CD4-positive, alpha-beta T cell treated with Interleukin-1 beta for 1 hour (primary cell): ENCODE data around the gene CPSF2.

Experiments
- DNase-seq, 2 donors: peaks; one replicate each; pipeline ENCODE4 v3.0.0-alpha.2; 2020 to 2022

The CPSF2 gene

GRCh38 chr14:92121670-92122350 is at the start of gene CPSF2, which contains the start of gene NDUFB1:
Gene CPSF2, plus strand, starts transcription at chr14:92121969. Its CDS starts 9,016 bp downstream, at chr14:92130985.
Gene NDUFB1, minus strand, starts transcription at chr14:92121706. Its CDS starts 4,069 bp downstream, at chr14:92117637.
- DNase-seq: peak; percentile 78 to 87

- no peak for DNase-seq
Measured at GRCh38 chr14:92074555-92074954, 47.2 kb upstream of the CPSF2 start.

GRCh38 chr14:92088494-92088893 is 33.3 kb upstream of the CPSF2 start:
- DNase-seq: no peak

DNA sequence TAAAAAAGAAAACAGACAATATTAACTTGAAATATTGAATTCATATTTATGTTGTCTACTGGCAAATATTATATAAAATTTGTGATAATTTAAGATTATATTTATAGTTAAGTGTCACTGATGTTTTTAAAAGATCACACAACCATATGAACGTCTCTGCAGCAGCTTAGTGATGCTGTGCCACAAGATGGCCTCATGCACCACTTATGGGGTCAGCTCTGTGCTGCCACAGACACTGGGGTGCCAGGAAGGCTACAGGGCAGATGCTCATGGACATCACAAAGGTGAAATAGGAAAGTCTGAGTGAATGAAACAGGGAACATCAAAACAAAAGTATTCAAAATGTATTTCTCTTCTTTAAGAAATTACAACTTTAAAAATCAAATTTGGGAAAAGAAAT is 28.4 kb upstream of the CPSF2 start:
- peak in 1 of 2 donors; percentile 5 for DNase-seq

DNA sequence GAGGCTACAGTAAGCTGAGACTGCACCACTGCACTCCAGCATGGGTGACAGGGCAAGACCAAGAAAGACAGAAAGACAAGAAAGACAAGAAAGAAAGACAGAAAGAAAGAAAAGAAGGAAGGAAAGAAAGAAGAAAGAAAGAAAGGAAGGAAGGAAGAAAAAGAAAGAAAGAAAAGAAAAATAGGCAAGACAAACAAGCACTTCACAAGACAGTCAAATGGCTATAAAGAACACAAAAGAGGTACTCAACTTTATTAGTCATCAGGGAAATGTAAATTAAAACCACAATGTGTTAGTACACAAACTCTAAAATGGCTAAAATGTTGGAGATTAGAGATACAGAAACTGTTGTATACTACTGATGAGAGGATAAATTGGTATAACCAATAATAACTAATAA is 22.0 kb upstream of the CPSF2 start:
- DNase-seq: no peak

- DNase-seq: no peak
Measured at GRCh38 chr14:92103363-92103989, 18.3 kb upstream of the CPSF2 start.

GRCh38 chr14:92105073-92105892 is 16.5 kb upstream of the CPSF2 start:
- DNase-seq: no peak

DNA sequence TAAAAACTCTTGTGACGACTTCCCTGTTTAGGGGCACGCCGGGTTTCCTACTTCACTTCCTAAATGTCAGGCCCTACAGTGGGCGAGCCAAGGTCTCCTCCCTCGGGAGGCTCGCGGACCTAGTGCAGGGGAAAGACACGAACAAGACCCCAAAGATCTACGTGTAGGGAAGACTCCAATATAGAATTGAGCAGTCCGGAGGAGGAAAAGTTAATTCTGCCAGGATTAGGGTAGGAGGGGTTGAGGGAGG is 16.0 kb upstream of the CPSF2 start:
- peak in 1 of 2 donors; percentile 17 for DNase-seq

- DNase-seq: peak; percentile 96 to 97
Measured at GRCh38 chr14:92106143-92106926, 15.4 kb upstream of the CPSF2 start, which contains the start of gene ATXN3. Gene ATXN3, minus strand, starts transcription at chr14:92106582. Its CDS starts 30 bp downstream, at chr14:92106552.

GRCh38 chr14:92108345-92109254 is 13.2 kb upstream of the CPSF2 start:
- peak in 1 of 2 donors; percentile 35 for DNase-seq

GRCh38 chr14:92109490-92109889 is 12.3 kb upstream of the CPSF2 start:
- no peak for DNase-seq

DNA sequence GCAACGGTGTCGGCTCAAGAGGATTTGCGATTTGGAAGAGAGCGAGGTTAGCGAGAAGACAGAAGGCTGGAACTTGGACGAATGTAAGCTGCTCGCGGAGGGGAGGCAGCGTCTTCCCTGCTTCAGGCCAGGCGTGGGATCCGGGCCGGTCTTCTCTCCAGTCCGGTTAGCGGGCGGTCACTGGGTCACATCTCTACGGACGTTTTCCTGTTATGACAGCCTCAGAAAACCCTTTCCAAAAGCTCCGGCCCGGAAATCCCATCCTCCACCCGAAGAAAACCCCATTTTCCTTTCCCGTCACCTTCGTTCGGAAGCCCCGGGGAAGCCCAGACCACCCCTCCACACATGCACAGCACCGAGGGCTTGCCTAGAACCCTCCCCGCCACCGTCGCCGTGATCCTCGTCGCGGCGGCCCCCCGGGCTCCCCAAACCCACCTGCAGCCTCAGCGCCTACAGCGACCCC is 531 bp upstream of the CPSF2 start:
- peak in 1 of 2 donors; percentile 3 for DNase-seq

DNA sequence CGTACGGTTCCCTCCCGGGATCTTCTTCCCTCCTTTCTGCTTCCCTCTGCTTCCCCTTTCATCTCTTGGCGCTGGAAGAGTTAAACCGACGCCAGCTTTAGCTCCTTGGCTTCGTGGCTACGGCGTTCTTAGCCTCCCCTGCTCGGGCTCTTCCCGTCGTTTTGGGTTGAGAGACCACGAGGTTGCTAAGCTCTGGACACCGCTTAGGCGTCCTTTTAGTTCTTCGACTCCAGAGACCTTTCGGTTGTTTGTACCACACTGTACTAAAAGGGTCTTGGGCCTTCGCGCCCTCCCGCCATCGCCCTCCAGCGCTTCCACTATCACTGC is 545 bp downstream of the CPSF2 start:
- peak in 1 of 2 donors; percentile 2 for DNase-seq

- no peak for DNase-seq
Measured at GRCh38 chr14:92122761-92123160, 992 bp downstream of the CPSF2 start.

DNA sequence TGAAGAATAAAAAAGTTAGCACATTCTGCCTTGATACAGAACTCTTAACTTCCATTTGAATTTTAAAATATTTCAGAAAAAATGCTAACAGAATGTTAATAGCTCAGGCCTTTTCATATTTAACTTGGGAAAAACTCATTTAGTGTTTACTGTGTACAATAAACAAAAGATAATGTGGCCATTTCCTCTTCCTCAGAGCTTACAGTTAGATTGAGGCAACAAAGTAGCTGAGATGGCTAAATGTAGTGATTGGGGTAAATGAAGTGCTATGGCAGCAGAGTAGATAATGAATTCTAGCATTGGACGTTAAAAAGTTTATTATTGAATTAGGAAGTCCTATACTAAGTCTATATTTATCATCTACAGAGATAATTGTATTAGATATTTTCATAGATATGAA is 12.7 kb downstream of the CPSF2 start:
- no peak for DNase-seq

GRCh38 chr14:92135269-92135668 is 13.5 kb downstream of the CPSF2 start:
- DNase-seq: peak in 1 of 2 donors; percentile 17

GRCh38 chr14:92143309-92143708 is 21.5 kb downstream of the CPSF2 start:
- DNase-seq: no peak

GRCh38 chr14:92143962-92144361 is 22.2 kb downstream of the CPSF2 start:
- no peak for DNase-seq

DNA sequence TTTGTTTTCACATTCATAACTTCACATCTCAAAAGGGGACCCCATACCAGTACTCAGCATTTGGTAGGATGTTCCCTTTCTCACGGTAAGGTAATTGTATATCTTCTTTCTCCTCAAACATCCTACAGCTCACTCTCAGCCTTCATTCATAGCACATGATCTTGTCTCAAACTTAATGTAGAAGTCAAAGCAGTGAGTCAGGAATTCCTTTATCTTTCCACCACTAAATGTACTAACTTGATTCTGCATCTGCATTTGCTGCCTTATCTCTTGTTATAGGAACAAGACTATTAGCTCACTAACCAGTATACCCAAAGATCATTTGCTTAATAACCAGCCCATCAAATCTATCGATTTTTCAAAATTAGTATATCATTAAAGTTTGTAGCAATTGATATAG is 22.9 kb downstream of the CPSF2 start:
- no peak for DNase-seq

DNA sequence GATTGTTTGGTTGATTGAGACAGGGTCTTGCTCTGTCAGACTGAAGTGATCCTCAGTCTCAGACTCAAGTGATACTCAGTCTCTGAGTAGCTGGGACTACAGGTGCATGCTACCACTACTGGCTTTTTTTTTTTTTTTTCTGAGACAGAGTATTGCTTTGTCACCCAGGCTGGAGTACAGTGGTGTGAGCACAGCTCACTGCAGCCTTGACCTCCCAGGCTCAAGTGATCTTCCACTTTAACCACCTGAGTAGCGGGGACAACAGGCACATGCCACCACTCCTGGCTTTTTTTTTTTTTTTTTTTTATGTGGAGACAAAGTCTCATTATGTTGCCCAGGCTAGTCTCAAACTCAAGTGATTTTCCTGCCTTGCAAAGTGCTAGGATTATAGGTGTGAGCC is 31.8 kb downstream of the CPSF2 start:
- DNase-seq: no peak

DNA sequence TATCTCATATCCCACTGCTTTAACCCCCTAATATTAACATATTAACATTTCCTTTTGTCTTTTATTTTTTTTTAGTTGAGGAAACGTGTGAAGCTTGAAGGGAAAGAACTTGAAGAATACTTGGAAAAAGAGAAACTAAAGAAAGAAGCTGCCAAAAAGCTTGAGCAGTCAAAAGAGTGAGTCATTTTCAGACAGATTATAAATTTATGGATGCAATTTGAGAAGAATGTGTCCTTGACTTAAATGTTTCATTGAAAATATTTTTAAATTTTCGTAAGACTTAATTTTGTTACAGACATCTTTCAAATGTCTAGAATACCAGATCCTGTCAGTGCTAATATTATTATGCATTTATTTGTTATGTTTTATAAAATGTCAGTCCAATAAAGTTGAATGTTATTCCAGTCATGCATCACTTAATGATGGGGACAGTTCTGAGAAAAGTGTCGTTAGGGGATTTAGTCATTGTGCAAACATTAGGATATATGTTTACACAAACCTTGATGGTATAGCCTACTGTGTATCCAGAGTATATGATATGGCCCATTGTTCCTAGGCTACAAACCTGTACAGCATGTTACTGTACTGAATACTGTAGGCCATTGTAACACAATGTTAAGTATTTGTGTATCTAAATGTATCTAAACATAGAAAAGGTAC is 32.6 kb downstream of the CPSF2 start:
- no peak for DNase-seq
